HEK293 (cell line): Measurements from ENCODE around the gene NLRP9.

ENCODE experiments used
- ELK4 ChIP-seq: IDR thresholded peaks from 2 replicates; pipeline ENCODE4 v1.6.1; 2011; ENCODE audit warnings: mild to moderate bottlenecking, low read depth, low read length, borderline replicate concordance
- KLF10 ChIP-seq: fragments of 450-650 bp; IDR thresholded peaks from 2 replicates; pipeline ENCODE4 v1.5.1; 2018; ENCODE audit warnings: missing biosample characterization, mild to moderate bottlenecking, missing genetic modification characterization
- MEIS1 ChIP-seq: sonication (generic); formaldehyde crosslinking; IDR thresholded peaks from 2 replicates; pipeline ENCODE4 v1.8.1; 2022; ENCODE audit warnings: missing genetic modification reagents, mild to moderate bottlenecking, borderline replicate concordance
- MYNN ChIP-seq: fragments of 450-650 bp; formaldehyde crosslinking; IDR thresholded peaks from 2 replicates; pipeline ENCODE4 v1.5.1; 2016; ENCODE audit warnings: missing biosample characterization, missing genetic modification characterization, borderline replicate concordance
- OVOL3 ChIP-seq: fragments of 450-650 bp; formaldehyde crosslinking; IDR thresholded peaks from 2 replicates; pipeline ENCODE4 v1.5.1; 2016; ENCODE audit warnings: missing biosample characterization, missing genetic modification characterization
- PRDM2 ChIP-seq: fragments of 450-650 bp; formaldehyde crosslinking; IDR thresholded peaks from 2 replicates; pipeline ENCODE4 v1.5.1; 2016; ENCODE audit warnings: missing biosample characterization, missing genetic modification characterization, borderline replicate concordance
- ZBTB1 ChIP-seq: fragments of 450-650 bp; formaldehyde crosslinking; IDR thresholded peaks from 2 replicates; pipeline ENCODE4 v1.5.1; 2016; ENCODE audit warnings: missing biosample characterization, missing genetic modification characterization
- ZFHX2 ChIP-seq: fragments of 450-650 bp; formaldehyde crosslinking; conservative IDR thresholded peaks from 2 replicates; pipeline ENCODE4 v1.5.1; 2016; ENCODE audit warnings: missing biosample characterization, missing genetic modification characterization
- ZFP69B ChIP-seq: fragments of 450-650 bp; formaldehyde crosslinking; IDR thresholded peaks from 2 replicates; pipeline ENCODE4 v1.5.1; 2016; ENCODE audit warnings: missing biosample characterization, missing genetic modification characterization
- ZNF10 ChIP-seq: fragments of 450-650 bp; formaldehyde crosslinking; IDR thresholded peaks from 2 replicates; pipeline ENCODE4 v1.5.1; 2017; ENCODE audit warnings: missing biosample characterization, missing genetic modification characterization
- ZNF114 ChIP-seq: fragments of 450-650 bp; formaldehyde crosslinking; IDR thresholded peaks from 2 replicates; pipeline ENCODE4 v1.5.0; 2017; ENCODE audit warnings: missing biosample characterization, missing genetic modification characterization
- ZNF138 ChIP-seq: fragments of 450-650 bp; formaldehyde crosslinking; IDR thresholded peaks from 2 replicates; pipeline ENCODE4 v1.5.1; 2016; ENCODE audit warnings: missing biosample characterization, missing genetic modification characterization, borderline replicate concordance
- ZNF140 ChIP-seq: fragments of 450-650 bp; formaldehyde crosslinking; IDR thresholded peaks from 2 replicates; pipeline ENCODE4 v1.5.1; 2016; ENCODE audit warnings: missing biosample characterization, missing genetic modification characterization
- ZNF157 ChIP-seq: fragments of 450-650 bp; formaldehyde crosslinking; IDR thresholded peaks from 2 replicates; pipeline ENCODE4 v1.5.1; 2016; ENCODE audit warnings: missing biosample characterization, missing genetic modification characterization
- ZNF239 ChIP-seq: fragments of 450-650 bp; formaldehyde crosslinking; IDR thresholded peaks from 2 replicates; pipeline ENCODE4 v1.5.1; 2016; ENCODE audit warnings: missing biosample characterization, missing genetic modification characterization
- ZNF350 ChIP-seq: fragments of 450-650 bp; formaldehyde crosslinking; IDR thresholded peaks from 2 replicates; pipeline ENCODE4 v1.5.0; 2017; ENCODE audit warnings: missing biosample characterization, mild to moderate bottlenecking, missing genetic modification characterization
- ZNF423 ChIP-seq: fragments of 450-650 bp; formaldehyde crosslinking; IDR thresholded peaks from 2 replicates; pipeline ENCODE4 v1.5.1; 2016; ENCODE audit warnings: missing biosample characterization, missing genetic modification characterization
- ZNF658 ChIP-seq: fragments of 450-650 bp; formaldehyde crosslinking; IDR thresholded peaks from 2 replicates; pipeline ENCODE4; 2016; ENCODE audit warnings: missing biosample characterization, missing genetic modification characterization
- ZNF664 ChIP-seq: fragments of 450-650 bp; formaldehyde crosslinking; IDR thresholded peaks from 2 replicates; pipeline ENCODE4 v1.5.1; 2016; ENCODE audit warnings: missing biosample characterization, missing genetic modification characterization
- ZNF701 ChIP-seq: fragments of 450-650 bp; formaldehyde crosslinking; IDR thresholded peaks from 2 replicates; pipeline ENCODE4 v1.5.1; 2016; ENCODE audit warnings: missing biosample characterization, missing genetic modification characterization
- ZNF76 ChIP-seq: fragments of 450-650 bp; formaldehyde crosslinking; IDR thresholded peaks from 2 replicates; pipeline ENCODE4; 2016; ENCODE audit warnings: low read depth, missing biosample characterization, missing genetic modification characterization, borderline replicate concordance
- ZNF785 ChIP-seq: fragments of 450-650 bp; formaldehyde crosslinking; IDR thresholded peaks from 2 replicates; pipeline ENCODE4 v1.5.1; 2016; ENCODE audit warnings: missing biosample characterization, missing genetic modification characterization
- ZSCAN5A ChIP-seq: fragments of 450-650 bp; formaldehyde crosslinking; IDR thresholded peaks from 2 replicates; pipeline ENCODE4 v1.5.1; 2016; ENCODE audit warnings: missing biosample characterization, missing genetic modification characterization
- TF ChIP-seq, protein P1 (sequence below): sonication (generic); formaldehyde crosslinking; IDR thresholded peaks from 2 replicates; pipeline ENCODE4 v1.8.1; 2022; ENCODE audit warnings: mild to moderate bottlenecking, moderate library complexity, missing genetic modification reagents
- TF ChIP-seq, protein P2 (sequence below): fragments of 450-650 bp; formaldehyde crosslinking; IDR thresholded peaks from 2 replicates; pipeline ENCODE4 v1.5.1; 2016; ENCODE audit warnings: missing biosample characterization, missing genetic modification characterization
- TF ChIP-seq, protein P3 (sequence below): fragments of 450-650 bp; formaldehyde crosslinking; IDR thresholded peaks from 2 replicates; pipeline ENCODE4 v1.5.1; 2016; ENCODE audit warnings: missing biosample characterization, missing genetic modification characterization

NLRP9 gene

DNA sequence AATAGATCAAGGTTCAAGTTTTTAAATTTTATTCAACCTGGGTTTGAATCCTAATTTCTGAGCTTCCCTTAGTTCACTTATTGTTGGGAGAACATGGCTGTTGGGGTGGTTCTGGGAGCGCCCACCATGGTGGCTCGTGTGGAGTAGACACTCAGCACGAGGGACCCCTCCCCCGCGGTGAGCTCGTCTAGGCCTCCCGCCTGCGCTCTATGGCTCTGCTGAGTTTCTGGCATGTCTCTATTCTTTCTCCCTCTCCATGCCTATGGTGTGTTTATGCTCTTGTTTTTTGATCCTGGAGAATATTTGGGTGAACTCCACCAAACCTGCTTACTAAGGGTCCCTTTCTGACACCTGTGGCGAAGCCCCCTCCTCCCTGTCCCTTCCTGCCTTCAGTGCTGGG is 64.7 kb downstream of the NLRP9 start (continued):
- TF ChIP-seq MYNN (tag by site-specific recombination) (no peak), ZNF157 (tag by site-specific recombination) (no peak), ZNF701 (tag by site-specific recombination) (no peak), ZNF10 (tag by site-specific recombination) (no peak), ZNF785 (no peak), OVOL3 (no peak), ZNF114 (tag by site-specific recombination) (no peak), PRDM2 (tag by site-specific recombination) (no peak), ZNF423 (no peak), ZBTB1 (tag by site-specific recombination) (no peak), ZNF664 (tag by site-specific recombination) (no peak), ZNF76 (tag by site-specific recombination) (no peak), ELK4 (no peak), KLF10 (tag by site-specific recombination) (no peak), MEIS1 (no peak), ZSCAN5A (no peak), ZNF239 (tag by site-specific recombination) (no peak), ZNF350 (tag by site-specific recombination) (no peak), ZNF140 (tag by site-specific recombination) (no peak), ZNF658 (no peak), ZNF138 (tag by site-specific recombination) (no peak), ZFHX2 (no peak), ZFP69B (tag by site-specific recombination) (no peak)
- TF ChIP-seq, protein P1, sequence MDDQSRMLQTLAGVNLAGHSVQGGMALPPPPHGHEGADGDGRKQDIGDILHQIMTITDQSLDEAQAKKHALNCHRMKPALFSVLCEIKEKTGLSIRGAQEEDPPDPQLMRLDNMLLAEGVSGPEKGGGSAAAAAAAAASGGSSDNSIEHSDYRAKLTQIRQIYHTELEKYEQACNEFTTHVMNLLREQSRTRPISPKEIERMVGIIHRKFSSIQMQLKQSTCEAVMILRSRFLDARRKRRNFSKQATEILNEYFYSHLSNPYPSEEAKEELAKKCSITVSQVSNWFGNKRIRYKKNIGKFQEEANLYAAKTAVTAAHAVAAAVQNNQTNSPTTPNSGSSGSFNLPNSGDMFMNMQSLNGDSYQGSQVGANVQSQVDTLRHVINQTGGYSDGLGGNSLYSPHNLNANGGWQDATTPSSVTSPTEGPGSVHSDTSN (CRISPR knock-in tag) = no peak
- TF ChIP-seq, protein P2, sequence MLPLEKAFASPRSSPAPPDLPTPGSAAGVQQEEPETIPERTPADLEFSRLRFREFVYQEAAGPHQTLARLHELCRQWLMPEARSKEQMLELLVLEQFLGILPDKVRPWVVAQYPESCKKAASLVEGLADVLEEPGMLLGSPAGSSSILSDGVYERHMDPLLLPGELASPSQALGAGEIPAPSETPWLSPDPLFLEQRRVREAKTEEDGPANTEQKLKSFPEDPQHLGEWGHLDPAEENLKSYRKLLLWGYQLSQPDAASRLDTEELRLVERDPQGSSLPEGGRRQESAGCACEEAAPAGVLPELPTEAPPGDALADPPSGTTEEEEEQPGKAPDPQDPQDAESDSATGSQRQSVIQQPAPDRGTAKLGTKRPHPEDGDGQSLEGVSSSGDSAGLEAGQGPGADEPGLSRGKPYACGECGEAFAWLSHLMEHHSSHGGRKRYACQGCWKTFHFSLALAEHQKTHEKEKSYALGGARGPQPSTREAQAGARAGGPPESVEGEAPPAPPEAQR (tag by site-specific recombination) = no peak
- TF ChIP-seq, protein P3, sequence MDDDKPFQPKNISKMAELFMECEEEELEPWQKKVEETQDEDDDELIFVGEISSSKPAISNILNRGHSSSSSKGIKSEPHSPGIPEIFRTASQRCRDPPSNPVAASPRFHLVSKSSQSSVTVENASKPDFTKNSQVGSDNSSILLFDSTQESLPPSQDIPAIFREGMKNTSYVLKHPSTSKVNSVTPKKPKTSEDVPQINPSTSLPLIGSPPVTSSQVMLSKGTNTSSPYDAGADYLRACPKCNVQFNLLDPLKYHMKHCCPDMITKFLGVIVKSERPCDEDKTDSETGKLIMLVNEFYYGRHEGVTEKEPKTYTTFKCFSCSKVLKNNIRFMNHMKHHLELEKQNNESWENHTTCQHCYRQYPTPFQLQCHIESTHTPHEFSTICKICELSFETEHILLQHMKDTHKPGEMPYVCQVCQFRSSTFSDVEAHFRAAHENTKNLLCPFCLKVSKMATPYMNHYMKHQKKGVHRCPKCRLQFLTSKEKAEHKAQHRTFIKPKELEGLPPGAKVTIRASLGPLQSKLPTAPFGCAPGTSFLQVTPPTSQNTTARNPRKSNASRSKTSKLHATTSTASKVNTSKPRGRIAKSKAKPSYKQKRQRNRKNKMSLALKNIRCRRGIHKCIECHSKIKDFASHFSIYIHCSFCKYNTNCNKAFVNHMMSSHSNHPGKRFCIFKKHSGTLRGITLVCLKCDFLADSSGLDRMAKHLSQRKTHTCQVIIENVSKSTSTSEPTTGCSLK = no peak
